HG03439 (cell line): ENCODE data around the gene GNAT2.

Experiments
- ATAC-seq: cut with Tn5 transposase; IDR thresholded peaks from one replicate; pipeline ENCODE4 v1.9.1; 2021; ENCODE audit warnings: mild to moderate bottlenecking, moderate library complexity; ENCODE audit not compliant: unreplicated experiment

The GNAT2 gene

GRCh38 chr1:109566982-109567381 lies 52.4 kb downstream of the GNAT2 start:
- ATAC-seq = no peak

- ATAC-seq = no peak
Observed at GRCh38 chr1:109565241-109565640, 54.2 kb downstream of the GNAT2 start.

- no peak for ATAC-seq
Observed at GRCh38 chr1:109564194-109564878, 55.1 kb downstream of the GNAT2 start.

GRCh38 chr1:109559995-109560394 lies 59.4 kb downstream of the GNAT2 start:
- no peak for ATAC-seq

GRCh38 chr1:109557520-109557919 lies 61.9 kb downstream of the GNAT2 start:
- no peak for ATAC-seq

GRCh38 chr1:109556563-109556962 lies 62.9 kb downstream of the GNAT2 start:
- ATAC-seq = no peak
